GM18520 (cell line): ENCODE measurements around the gene TPX2.
A peak's percentile ranks its signal among the peaks of the same experiment; 100 is the strongest.
"Not testable (repeated sequence)": the region's sequence is repeated elsewhere in the genome, so short reads cannot be mapped to it uniquely, and the experiment has no call there.

ENCODE experiments used
- ATAC-seq: cut with Tn5 transposase; IDR thresholded peaks from one replicate; pipeline ENCODE4 v1.9.1; 2021; ENCODE audit not compliant: unreplicated experiment

TPX2 gene

DNA sequence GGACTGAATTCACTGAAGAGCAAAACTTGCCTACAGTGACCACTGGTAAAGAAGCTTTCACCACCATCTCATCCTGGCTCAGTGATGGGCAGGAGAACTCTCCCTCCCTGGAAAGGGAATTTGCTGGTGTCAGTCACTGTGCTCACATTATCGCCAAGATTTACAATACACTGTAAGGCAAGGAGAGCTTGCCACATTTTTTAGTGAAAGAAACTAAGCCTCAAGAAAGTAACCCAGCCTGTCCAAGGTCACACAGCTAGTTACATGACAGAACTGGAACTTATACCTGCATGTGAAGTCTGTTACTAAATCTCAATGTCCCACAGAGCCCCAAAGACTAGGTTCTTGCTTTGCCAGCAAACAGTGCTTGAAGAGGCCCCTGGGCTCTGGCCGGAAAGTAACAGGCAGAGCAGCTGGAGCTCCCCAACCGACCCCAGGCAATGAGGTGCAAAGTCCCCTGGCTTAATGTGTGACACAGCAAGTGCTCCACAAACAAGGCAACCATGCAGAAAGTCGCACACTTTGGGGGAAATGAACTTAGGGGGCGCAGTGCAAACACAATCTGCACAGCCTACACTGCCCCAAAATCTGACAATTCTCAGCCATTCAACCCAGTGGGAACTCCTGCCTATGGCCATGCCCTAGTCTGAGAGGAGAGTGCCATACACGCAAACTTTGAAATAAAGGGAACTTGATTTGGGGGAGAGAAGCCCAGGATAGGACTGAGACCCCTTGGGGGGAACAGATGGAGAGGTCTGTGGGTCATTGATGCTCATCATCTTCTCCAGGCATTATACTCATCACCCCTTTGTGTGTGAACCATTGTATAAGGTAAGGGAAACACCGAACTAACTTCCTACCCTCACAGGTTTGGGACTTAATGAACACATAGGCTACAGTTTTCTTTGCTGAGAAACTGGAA, 18.3 kb upstream of the TPX2 start:
- no peak for ATAC-seq

DNA sequence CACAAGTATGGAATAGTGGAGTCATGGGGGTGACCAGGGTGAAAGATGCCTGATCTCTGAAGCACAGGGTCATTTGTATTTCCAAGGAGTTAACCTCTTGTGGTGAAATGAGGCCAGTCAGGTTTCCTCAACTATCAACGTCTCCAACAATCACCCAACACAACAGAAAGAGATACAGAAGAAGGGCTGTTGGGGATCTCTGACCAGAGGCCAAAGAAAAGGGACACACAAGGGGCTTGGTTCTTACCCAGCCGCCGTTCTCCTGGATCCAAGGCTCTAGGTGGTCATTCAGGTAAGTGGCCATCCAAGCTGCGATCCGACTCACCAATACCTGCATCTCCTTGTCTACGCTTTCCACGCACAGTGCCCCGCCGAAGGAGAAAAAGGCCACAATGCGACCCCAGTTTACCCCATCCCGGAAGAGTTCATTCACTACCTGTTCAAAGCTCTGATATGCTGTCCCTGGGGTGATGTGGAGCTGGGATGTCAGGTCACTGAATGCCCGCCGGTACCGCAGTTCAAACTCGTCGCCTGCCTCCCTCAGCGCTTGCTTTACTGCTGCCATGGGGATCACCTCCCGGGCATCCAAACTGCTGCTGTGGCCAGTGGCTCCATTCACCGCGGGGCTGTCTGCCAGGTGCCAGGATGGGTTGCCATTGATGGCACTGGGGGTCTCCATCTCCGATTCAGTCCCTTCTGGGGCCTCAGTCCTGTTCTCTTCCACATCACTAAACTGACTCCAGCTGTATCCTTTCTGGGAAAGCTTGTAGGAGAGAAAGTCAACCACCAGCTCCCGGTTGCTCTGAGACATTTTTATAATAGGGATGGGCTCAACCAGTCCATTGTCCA, 17.5 kb upstream of the TPX2 start:
- no peak for ATAC-seq

DNA sequence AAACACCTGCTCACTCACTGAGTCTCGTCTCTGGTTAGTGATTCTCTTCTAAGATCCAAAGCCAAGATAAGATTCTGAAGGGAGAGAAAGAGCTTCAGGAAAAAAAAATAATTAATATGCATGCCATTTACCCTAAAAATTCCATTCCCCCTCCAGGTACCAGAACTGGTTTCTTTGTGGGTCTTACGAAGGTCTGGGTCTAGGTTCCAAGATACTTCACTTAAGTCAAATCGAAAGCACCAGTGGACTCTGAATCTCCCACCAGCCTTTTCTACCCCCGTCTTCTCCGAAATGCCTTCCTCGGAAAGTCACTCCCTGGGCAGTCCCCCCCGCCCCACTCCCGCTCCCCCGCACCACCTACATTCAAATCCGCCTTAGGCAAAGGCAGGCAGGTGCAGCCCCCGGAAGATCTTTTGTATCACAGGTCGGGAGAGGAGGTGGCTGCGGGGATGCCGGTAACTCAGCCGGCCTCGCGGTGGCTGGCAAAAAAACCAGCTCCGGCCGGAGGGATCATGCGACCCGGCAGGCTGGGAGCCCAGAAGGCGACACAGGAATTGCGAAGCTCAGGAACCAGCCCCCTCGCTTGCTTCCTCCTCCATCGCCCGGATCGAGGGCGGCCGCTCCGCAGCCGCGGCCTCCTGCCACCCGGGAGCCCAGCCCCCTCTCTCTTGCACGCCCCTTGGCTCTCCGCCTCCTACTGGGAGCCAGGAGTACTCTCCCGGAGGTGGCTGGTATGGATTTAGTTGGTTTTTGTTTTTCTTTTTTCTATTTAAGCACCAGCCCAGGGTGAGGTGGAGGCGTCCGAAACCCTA, 16.6 kb upstream of the TPX2 start, which contains the start of gene BCL2L1:
Gene BCL2L1 (minus strand): TSS at position 612 of the 812 bp plus-strand sequence. CDS start 650 bp downstream, outside the sequence.
- ATAC-seq: no peak

DNA sequence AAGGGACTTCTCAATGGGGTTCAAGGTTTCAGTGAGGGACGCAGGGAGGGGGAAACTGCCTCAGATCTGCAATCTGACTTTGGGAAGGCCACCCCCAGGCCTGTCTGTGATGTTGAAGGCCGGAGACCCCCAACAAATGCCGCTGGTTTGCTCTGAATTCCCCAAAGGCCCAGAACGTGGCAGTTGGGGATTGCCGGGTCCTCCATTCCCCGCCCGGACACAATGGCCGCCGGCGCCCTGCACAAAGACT, 16.1 kb upstream of the TPX2 start:
- no peak for ATAC-seq

- peak; percentile 85 for ATAC-seq
These were observed 15.6 kb upstream of the TPX2 start for GRCh38 chr20:31723319-31724078.

DNA sequence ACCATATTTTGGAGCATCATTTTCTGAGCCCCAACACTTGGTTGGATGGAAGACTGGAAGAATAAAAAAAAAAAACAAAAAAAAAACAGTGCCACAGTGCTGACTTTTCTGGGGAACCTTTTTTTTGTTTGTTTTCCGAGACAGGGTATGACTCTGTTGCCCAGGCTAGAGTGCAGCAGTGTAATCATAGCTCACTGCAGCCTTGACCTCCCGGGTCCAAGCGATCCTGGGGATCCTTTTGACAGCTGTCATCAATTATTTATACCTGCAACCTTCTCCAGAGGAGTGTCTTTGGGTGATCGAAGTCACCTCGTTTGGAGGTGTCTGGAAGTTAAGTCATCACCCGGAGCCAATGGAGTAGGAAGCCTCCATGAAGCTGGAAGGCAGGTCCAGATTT, 7.8 kb upstream of the TPX2 start:
- ATAC-seq: no peak

DNA sequence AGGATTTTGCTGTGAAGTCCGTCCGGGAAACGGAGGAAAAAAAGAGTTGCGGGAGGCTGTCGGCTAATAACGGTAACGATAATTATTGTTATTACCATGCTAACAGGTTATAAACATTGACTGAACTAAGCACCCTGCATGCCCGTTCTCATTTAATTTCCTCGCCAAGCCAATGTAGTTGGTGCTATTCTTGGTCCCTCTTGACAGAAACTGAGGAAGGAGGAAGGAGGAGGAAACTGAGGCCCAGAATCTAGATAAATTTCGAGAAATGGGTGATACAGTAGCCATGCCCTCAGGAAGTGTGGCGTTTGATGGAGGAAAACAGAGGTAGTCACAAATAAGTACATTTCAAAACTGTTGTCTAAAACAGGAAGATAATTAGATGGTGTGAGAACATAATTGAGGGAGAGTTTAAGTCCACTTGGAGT, 474 bp downstream of the TPX2 start:
- no peak for ATAC-seq

GRCh38 chr20:31740208-31740607, 1.1 kb downstream of the TPX2 start:
- ATAC-seq: no peak

GRCh38 chr20:31740656-31741323, 1.7 kb downstream of the TPX2 start:
- no peak for ATAC-seq

GRCh38 chr20:31746068-31746878, 7.2 kb downstream of the TPX2 start:
- ATAC-seq: no peak

DNA sequence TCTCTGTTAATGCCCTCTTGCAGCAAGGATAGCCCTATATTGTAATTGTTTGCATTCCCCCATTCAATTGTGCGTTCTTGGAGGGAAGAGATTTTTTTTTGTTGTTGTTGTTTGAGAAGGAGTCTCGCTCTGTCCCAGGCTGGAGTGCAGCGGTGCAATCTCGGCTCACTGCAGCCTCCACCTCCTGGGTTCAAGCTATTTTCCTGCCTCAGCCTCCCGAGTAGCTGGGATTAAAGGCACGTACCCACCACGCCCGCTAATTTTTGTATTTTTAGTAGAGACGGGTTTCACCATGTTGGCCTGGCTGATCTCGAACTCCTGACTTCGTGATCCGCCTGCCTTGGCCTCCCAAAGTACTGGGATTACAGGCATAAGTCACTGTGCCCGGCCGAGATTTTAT, 7.9 kb downstream of the TPX2 start:
- not testable (repeated sequence) for ATAC-seq

DNA sequence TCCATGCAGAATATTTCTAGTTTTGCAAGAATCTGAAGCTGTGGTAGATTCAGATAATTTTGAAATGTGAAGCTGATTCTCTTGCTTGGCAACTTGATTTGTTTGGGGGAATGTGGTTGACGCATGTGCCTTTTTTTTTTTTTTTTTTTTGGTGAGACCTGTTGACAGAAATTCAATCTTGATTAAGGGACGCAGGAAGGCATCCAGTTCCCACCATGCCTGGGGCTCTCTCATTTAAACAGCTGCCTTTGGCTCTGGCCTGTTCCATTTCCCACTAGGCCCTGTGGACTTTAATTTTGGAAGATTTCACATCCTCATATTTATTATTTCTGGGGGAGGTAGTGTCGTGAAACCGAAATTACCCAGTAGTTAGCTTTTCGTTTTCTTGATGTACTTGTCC, 8.6 kb downstream of the TPX2 start:
- ATAC-seq: no peak

GRCh38 chr20:31749223-31749622, 10.1 kb downstream of the TPX2 start:
- no peak for ATAC-seq

DNA sequence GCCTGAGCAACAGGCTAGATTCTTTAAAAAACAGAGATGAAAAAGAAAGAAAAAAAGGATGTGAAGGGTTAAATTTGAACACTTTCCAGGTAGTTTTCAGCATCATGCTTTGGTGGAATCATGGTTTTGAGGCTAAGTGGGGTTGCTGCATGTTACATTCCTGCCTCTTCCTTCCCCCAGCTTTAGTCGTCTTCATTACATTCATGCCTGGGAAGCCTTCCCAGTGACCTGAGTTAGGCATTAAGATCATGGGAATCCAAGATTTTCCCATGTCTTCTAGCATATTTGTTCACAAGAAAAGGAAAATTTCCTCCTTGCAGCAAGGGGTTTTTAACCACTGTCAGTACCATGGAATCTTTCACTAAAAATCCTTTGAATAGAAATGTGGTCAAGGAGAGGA, 12.0 kb downstream of the TPX2 start:
- ATAC-seq: no peak

- no peak for ATAC-seq
These were observed 18.2 kb downstream of the TPX2 start for GRCh38 chr20:31757254-31757653.

- ATAC-seq: no peak
These were observed 19.4 kb downstream of the TPX2 start for GRCh38 chr20:31758521-31758920.

DNA sequence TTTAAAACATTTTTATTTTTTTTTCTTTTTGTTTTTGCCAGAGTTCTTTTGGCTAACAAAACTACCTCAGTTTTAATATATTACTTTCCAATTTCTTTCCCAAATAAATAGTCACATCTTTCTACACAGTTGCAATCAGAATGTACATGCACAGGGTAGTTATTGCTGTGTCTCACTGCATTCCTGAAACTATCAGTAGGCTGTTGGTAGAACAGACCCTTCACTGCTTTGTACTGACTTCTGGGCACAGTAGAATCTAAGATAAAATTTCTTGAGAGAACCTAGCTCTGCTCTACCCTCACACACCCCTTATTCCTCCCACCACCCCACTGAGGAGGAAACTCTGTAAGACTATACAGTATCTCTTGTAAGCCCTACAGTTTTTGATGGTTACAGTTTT, 19.9 kb downstream of the TPX2 start:
- ATAC-seq: no peak

GRCh38 chr20:31759836-31760518, 20.9 kb downstream of the TPX2 start:
- no peak for ATAC-seq
